Right lobe of liver (tissue), 6 donors: ENCODE results near the gene UMPS. TPM values are rescaled to one million over a fixed set of nuclear protein-coding genes. Genes with fewer than 3 reads are reported as not detected.

ENCODE experiments used
- ATAC-seq, 4 donors: fragments of 200-7000 bp; cut with Tn5 transposase; one replicate each; pipeline ENCODE4 v1.9.1; 2020; ENCODE audit warnings: mild to moderate bottlenecking in 4 of 4, moderate library complexity in 4 of 4
- DNase-seq, 3 donors: peaks; one replicate each; pipeline ENCODE4 v3.0.0-alpha.2; 2020
- H3K27ac ChIP-seq, 3 donors: fragments of 200-600 bp; one replicate each; pipeline ENCODE4 v1.8.0; 2022
- H3K27me3 ChIP-seq, 2 donors: fragments of 200-600 bp; one replicate each; pipeline ENCODE4 v1.8.0; 2022
- H3K36me3 ChIP-seq, 4 donors: fragments of 200-600 bp; sonication (generic) in 1 of 4; one replicate each; pipeline versions ENCODE4 v1.5.1 to v1.8.0; 2017 to 2022; ENCODE audit warnings: control low read depth in 1 of 4
- H3K4me1 ChIP-seq, 4 donors: fragments of 200-600 bp; sonication (generic) in 1 of 4; one replicate each; pipeline versions ENCODE4 v1.5.1 to v1.8.0; 2017 to 2022; ENCODE audit warnings: control low read depth in 1 of 4
- H3K4me3 ChIP-seq, 3 donors: fragments of 200-600 bp; one replicate each; pipeline ENCODE4 v1.8.0; 2022
- H3K9me3 ChIP-seq, 4 donors: fragments of 200-600 bp; sonication (generic) in 1 of 4; one replicate each; pipeline versions ENCODE4 v1.5.1 to v1.8.0; 2017 to 2022; ENCODE audit warnings: control low read depth in 1 of 4
- POLR2A ChIP-seq: fragments of 450-650 bp; IDR thresholded peaks from one replicate; pipeline ENCODE4 v1.6.1; 2017; ENCODE audit warnings: antibody characterized with exemption, mild to moderate bottlenecking
- WGBS: methylation state at CpG from one replicate; pipeline ENCODE4 v1.1.6; 2018; ENCODE audit warnings: low coverage, low lambda C conversion rate; ENCODE audit not compliant: insufficient coverage; ENCODE audit errors: missing lambda C conversion rate; 5-methylcytosine and 5-hydroxymethylcytosine counted together
- intact Hi-C, 2 donors: fragments of 100-400 bp; cut with DNase I; formaldehyde crosslinking; loops; one replicate each; pipeline versions ENCODE4 v1.11.2 to v1.14.1; 2022
- total RNA-seq, 6 experiments: library from RNA; depleted of rRNA in 2 of 6; stranded (reverse); fragments of >200 nt in 2 of 6; fragmentation: NEBNext Ultra II Directional in 3 of 6; extraction: Animal tissue kit (Norgen Biotek cat#: 25700) in 3 of 6; gene quantifications; one replicate each; pipeline versions ENCODE4 v1.1.0 to v1.2.4, GENCODE V29; 2016 to 2023
- TF ChIP-seq, protein P1 (sequence below), 4 donors: fragments of 200-600 bp in 3 of 4; fragments of 450-650 bp in 1 of 4; IDR thresholded peaks; one replicate each; pipeline versions ENCODE4 v1.5.1 to v1.8.0; 2016 to 2022; ENCODE audit warnings: antibody characterized with exemption in 4 of 4, mild to moderate bottlenecking in 2 of 4
- donor health status: DM: no; HTN: yes; CAD: no.
- donor health status: DM: no; HTN: no; CAD: no.
- donor health status: DM: no; HTN: no; CAD: no.
- donor health status: DM: no; HTN: yes; CAD: no.
- donor health status: DM: no; HTN: yes; CAD: no.

UMPS gene
- total RNA-seq, 6 experiments from 2014 or later, result 17.5 to 29.9 (median 25.5) TPM

DNA sequence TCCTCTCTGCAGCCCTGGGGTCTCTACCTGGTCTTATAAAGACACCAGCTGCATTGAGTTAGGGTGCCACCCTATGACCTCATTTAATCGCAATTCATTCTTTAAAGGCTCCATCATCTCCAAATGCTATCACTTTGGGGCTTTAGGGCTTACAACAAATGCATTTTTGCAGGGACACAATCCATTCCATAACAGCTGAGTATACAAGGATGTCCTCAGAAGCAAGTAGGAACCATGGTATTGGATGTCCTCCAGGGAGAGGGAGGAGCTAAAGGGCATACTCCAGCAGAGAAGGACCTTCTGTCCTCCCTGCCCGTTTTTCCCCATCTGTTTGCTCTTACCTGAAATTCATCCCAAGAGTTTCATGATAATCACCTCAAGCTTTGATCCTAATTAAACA, 30.3 kb downstream of the UMPS start:
- peak; percentile 57 to 72 (median 70) for ATAC-seq
- intact Hi-C loops, result loop anchor here (5.0 to 10.0 kb wide), 2 partner anchors 132 to 134 kb away; no protein-coding TSS in a partner anchor
- TF ChIP-seq POLR2A, result no peak
- TF ChIP-seq, protein P1, sequence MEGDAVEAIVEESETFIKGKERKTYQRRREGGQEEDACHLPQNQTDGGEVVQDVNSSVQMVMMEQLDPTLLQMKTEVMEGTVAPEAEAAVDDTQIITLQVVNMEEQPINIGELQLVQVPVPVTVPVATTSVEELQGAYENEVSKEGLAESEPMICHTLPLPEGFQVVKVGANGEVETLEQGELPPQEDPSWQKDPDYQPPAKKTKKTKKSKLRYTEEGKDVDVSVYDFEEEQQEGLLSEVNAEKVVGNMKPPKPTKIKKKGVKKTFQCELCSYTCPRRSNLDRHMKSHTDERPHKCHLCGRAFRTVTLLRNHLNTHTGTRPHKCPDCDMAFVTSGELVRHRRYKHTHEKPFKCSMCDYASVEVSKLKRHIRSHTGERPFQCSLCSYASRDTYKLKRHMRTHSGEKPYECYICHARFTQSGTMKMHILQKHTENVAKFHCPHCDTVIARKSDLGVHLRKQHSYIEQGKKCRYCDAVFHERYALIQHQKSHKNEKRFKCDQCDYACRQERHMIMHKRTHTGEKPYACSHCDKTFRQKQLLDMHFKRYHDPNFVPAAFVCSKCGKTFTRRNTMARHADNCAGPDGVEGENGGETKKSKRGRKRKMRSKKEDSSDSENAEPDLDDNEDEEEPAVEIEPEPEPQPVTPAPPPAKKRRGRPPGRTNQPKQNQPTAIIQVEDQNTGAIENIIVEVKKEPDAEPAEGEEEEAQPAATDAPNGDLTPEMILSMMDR (IDR thresholded peaks at IDR 0.05), result no peak
- 50% methylated on average over 2 of the region's 2 CpGs for WGBS
- no peak for DNase-seq
- H3K4me1 ChIP-seq, result peaks cover 0 to 19% (median 7%) of the 10 kb centered on the region in 4 donors
- peaks cover 0 to 28% (median 12%) of the 10 kb centered on the region in 4 donors for H3K36me3 ChIP-seq
- H3K9me3 ChIP-seq, result no peaks in the 10 kb centered on the region
- H3K27me3 ChIP-seq, result no peaks in the 10 kb centered on the region
- no peak overlapping the region for H3K4me3 ChIP-seq
- H3K27ac ChIP-seq, result peak overlapping the region in 1 of 3 donors; percentile 7

DNA sequence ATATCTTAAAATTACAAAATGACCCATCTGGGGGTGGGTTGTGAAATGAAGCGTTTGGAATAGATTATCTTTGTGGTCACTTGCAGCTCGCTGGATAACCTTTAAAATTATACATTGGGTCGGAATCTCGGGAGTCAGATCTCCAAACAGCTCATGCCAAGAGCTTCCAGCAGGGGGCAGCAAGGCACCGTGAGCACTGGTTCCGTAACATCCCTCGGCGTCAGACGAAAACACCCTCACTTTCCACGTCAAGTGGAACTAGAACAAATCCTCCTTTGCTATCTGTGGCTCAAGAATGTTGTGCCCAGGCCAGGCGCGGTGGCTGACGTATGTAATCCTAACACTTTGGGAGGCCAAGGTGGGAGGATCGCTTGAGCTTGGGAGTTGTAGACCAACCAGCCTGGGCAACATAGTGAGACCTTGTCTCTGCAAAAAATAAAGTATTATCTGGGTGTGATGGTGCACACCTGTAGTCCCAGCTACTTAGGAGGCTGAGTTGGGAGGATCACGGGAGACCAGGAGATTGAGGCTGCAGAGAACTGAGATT, 31.1 kb downstream of the UMPS start:
- DNase-seq (peak; percentile 80 to 86 (median 82)), ATAC-seq (peak; percentile 92 to 94 (median 92))
- Histone ChIP-seq H3K27ac (peak overlapping the region in 1 of 3 donors; percentile 74), H3K9me3 (no peaks in the 10 kb centered on the region), H3K36me3 (peaks cover 0 to 34% (median 12%) of the 10 kb centered on the region in 4 donors), H3K27me3 (no peaks in the 10 kb centered on the region), H3K4me3 (peak overlapping the region in 1 of 3 donors; percentile 26), H3K4me1 (peaks cover 0 to 19% (median 7%) of the 10 kb centered on the region in 4 donors)
- no peak for TF ChIP-seq POLR2A
- TF ChIP-seq, protein P1 (IDR thresholded peaks at IDR 0.05), result peak; percentile 94 to 97 (median 96)
- 7% methylated on average over 11 of the region's 15 CpGs for WGBS
- intact Hi-C loops, result loop anchor here (5.0 to 10.0 kb wide), 2 partner anchors 131 to 133 kb away; no protein-coding TSS in a partner anchor

DNA sequence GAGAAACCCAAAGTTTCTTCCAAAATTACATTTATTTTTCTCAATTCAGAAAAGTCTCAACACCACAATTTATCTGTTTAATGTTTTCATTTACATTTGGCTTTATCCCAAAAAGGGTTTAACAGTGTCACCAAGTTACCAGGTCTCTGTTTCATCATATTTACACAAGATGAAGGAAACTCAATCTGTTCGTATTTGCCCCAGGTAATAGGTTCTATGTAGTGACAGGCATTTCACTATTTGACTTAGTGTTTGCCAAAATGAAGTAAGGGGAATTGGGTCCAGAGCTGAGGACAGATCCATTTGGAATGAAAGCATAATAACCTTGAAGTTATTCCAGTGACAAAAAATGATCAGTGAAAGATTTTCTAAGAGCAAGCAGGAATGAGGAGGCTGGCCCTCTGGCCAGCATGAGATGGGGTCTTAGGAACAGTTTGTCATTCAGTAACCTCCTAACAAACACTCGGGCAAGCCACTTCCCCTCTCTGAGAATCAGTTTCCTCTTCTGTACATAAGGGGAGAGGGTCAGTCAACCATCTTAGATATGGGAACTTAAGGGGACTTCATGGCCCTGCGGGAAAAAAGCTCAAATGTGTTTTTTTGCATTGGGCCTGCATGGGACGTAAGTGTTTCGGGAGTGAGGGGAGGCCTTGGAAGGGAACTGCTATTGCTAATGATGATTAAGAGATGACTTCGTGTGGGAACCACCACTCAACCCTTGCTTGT, 31.8 kb downstream of the UMPS start:
- Histone ChIP-seq H3K27ac (peak overlapping the region in 1 of 3 donors; percentile 74), H3K9me3 (no peaks in the 10 kb centered on the region), H3K36me3 (peaks cover 0 to 35% (median 14%) of the 10 kb centered on the region in 4 donors), H3K4me1 (peaks cover 0 to 19% (median 7%) of the 10 kb centered on the region in 4 donors), H3K4me3 (no peak overlapping the region), H3K27me3 (no peaks in the 10 kb centered on the region)
- WGBS, result 61% methylated on average over 6 of the region's 6 CpGs
- DNase-seq (no peak), ATAC-seq (peak; percentile 15 to 48 (median 40))
- intact Hi-C loops, result loop anchor here (5.0 to 10.0 kb wide), 2 partner anchors 130 to 133 kb away; no protein-coding TSS in a partner anchor
- TF ChIP-seq, protein P1 (IDR thresholded peaks at IDR 0.05), result no peak
- no peak for TF ChIP-seq POLR2A

DNA sequence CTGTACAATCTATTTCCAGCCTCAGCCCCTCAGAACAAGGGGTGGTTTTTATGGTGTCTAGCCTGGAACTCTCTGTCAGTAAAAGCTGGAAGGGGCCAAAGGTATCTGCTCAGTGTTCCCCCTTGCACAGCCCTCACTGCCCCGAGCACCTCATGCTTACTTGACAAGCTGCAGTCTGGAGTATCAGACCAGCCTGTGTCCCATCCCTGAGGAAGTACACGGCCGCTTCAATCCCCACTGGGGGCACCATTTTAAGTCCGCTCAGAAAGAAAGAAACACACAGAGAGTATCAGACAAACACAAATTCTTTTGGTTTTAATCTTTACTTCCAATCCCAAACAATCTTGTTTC, 32.4 kb downstream of the UMPS start:
- no peak for ATAC-seq
- no peak for DNase-seq
- 100% methylated on average over 1 of the region's 4 CpGs for WGBS
- TF ChIP-seq, protein P1 (IDR thresholded peaks at IDR 0.05), result no peak
- TF ChIP-seq POLR2A, result no peak
- peaks cover 0 to 19% (median 7%) of the 10 kb centered on the region in 4 donors for H3K4me1 ChIP-seq
- intact Hi-C loops, result loop anchor here (5.0 to 10.0 kb wide), 2 partner anchors 130 to 132 kb away; no protein-coding TSS in a partner anchor
- H3K4me3 ChIP-seq, result no peak overlapping the region
- peak overlapping the region in 1 of 3 donors; percentile 74 for H3K27ac ChIP-seq
- H3K36me3 ChIP-seq, result peaks cover 0 to 40% (median 17%) of the 10 kb centered on the region in 4 donors
- H3K27me3 ChIP-seq, result no peaks in the 10 kb centered on the region
- no peaks in the 10 kb centered on the region for H3K9me3 ChIP-seq
